Keratinocyte (primary cell): ENCODE data around the gene BBOF1. TPM values are rescaled to one million over a fixed set of nuclear protein-coding genes. Genes with fewer than 3 reads are reported as not detected.

ENCODE experiments used
- DNase-seq: peaks from one replicate; pipeline ENCODE4 v3.0.0-alpha.2; 2011; ENCODE audit warnings: low read depth, missing footprints, low spot score
- FAIRE-seq: peaks from 2 replicates; lab custom pipeline; 2011; peaks lifted over from hg19 to GRCh38; lab: Jason Lieb, UNC
- H2AFZ ChIP-seq: 2 replicates; pipeline ENCODE4 v1.6.0; 2012; ENCODE audit warnings: low read length, control low read depth, inconsistent platforms; ENCODE audit not compliant: control insufficient read depth
- H3K27ac ChIP-seq: 2 replicates; pipeline ENCODE4 v1.5.1; 2011; ENCODE audit warnings: low read length; ENCODE audit not compliant: control insufficient read depth, insufficient read depth
- H3K27me3 ChIP-seq: 3 replicates; pipeline ENCODE4 v1.6.0; 2011; ENCODE audit warnings: low read length; ENCODE audit not compliant: control insufficient read depth, insufficient read depth; ENCODE audit errors: extremely low read depth
- H3K36me3 ChIP-seq, 2 experiments: 2 replicates in 1 of 2; 3 replicates in 1 of 2; pipeline ENCODE4 v1.5.1; 2011; ENCODE audit warnings: low read length in 2 of 2, mild to moderate bottlenecking in 1 of 2; ENCODE audit not compliant: control insufficient read depth in 2 of 2, insufficient read depth in 2 of 2; ENCODE audit errors: extremely low read depth in 1 of 2
- H3K4me1 ChIP-seq: 3 replicates; pipeline ENCODE4 v1.5.1; 2011; ENCODE audit warnings: low read length; ENCODE audit not compliant: control insufficient read depth, insufficient read depth; ENCODE audit errors: extremely low read depth
- H3K4me2 ChIP-seq: 3 replicates; pipeline ENCODE4 v1.6.0; 2011; ENCODE audit warnings: low read depth, low read length; ENCODE audit not compliant: control insufficient read depth, insufficient read depth; ENCODE audit errors: extremely low read depth
- H3K4me3 ChIP-seq, 3 experiments: fragments of 200-600 bp in 1 of 3; sonication (generic) in 1 of 3; 2 replicates in 2 of 3; 3 replicates in 1 of 3; pipeline ENCODE4 v1.5.1; 2011 to 2016; ENCODE audit warnings: low read length in 3 of 3, mild to moderate bottlenecking in 3 of 3, control low read depth in 2 of 3, inconsistent platforms in 1 of 3, low read depth in 1 of 3, mixed read lengths in 1 of 3, mixed run types in 1 of 3, moderate library complexity in 1 of 3; ENCODE audit not compliant: control insufficient read depth in 2 of 3, insufficient read depth in 2 of 3; ENCODE audit errors: extremely low read depth in 1 of 3
- H3K79me2 ChIP-seq: 2 replicates; pipeline ENCODE4 v1.6.0; 2012; ENCODE audit warnings: low read length; ENCODE audit not compliant: control insufficient read depth, insufficient read depth
- H3K9ac ChIP-seq: 3 replicates; pipeline ENCODE4 v1.6.0; 2011; ENCODE audit warnings: low read length; ENCODE audit not compliant: control insufficient read depth, insufficient read depth; ENCODE audit errors: extremely low read depth
- H3K9me1 ChIP-seq: 3 replicates; pipeline ENCODE4 v1.6.0; 2011; ENCODE audit warnings: low read length; ENCODE audit not compliant: control insufficient read depth, insufficient read depth; ENCODE audit errors: extremely low read depth
- H3K9me3 ChIP-seq: 2 replicates; pipeline ENCODE4 v1.5.1; 2012; ENCODE audit warnings: low read depth, low read length; ENCODE audit not compliant: control insufficient read depth
- H4K20me1 ChIP-seq: 3 replicates; pipeline ENCODE4 v1.6.0; 2011; ENCODE audit warnings: low read length; ENCODE audit not compliant: control insufficient read depth, insufficient read depth; ENCODE audit errors: extremely low read depth
- EZH2 ChIP-seq: IDR thresholded peaks from one replicate; pipeline ENCODE4 v1.6.1; 2012; ENCODE audit warnings: inconsistent platforms, mild to moderate bottlenecking, low read length, moderate library complexity
- dilution Hi-C: fragments of 300-500 bp; cut with MboI; formaldehyde crosslinking; loops from one replicate; pipeline ENCODE4 v1.7.0; 2020; ENCODE audit warnings: low sequenced_read_pairs; ENCODE audit not compliant: extremely low pct_ligation_motif_present
- polyA plus RNA-seq, 5 experiments: library from polyadenylated mRNA; depleted of rRNA in 3 of 5; stranded (reverse) in 3 of 5; stranded (forward) in 1 of 5; unstranded in 1 of 5; fragments of >200 nt; gene quantifications; 1 replicate in 1 of 5; 2 replicates in 3 of 5; 3 replicates in 1 of 5; pipeline versions ENCODE4 v1.2.1 to v1.2.3, GENCODE V29; 2011 to 2012; ENCODE audit warnings: missing spikeins in 2 of 5, low read depth in 1 of 5, low replicate concordance in 1 of 5
- TF ChIP-seq, protein P1 (sequence below), 3 experiments: IDR thresholded peaks in 1 of 3; conservative IDR thresholded peaks in 1 of 3; optimal IDR thresholded peaks in 1 of 3; 2 replicates in 2 of 3; 3 replicates in 1 of 3; pipeline versions ENCODE3 to v1.5.1; 2011; ENCODE audit warnings: low read length in 3 of 3, mild to moderate bottlenecking in 3 of 3, moderate library complexity in 2 of 3, control low read depth in 1 of 3, inconsistent platforms in 1 of 3; ENCODE audit not compliant: insufficient read depth in 2 of 3; ENCODE audit errors: extremely low read depth in 1 of 3

The BBOF1 gene
- polyA plus RNA-seq, 1 donor (not counting 4 experiments of a cell fraction or from before 2014, with no cell fraction given), result 3.0 TPM

DNA sequence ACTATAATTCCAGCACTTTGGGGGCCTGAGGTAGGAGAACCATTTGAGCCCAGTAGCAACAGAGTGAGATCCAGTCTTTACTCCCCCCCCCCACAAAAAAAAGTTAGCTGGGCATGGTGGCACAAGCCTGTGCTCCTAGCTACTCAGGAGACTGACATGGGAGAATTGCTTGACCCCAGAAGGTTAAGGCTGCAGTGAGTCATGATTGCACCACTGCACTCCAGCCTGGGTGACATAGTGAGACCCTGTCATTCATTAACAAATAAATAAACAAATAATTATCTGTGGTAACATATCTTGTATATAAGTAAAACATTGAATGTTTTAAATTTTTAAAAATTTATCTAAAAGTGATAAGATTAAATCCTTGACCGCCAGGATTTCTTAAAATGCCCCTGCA, 4.8 kb upstream of the BBOF1 start:
- dilution Hi-C loops, result no loop called here
- DNase-seq (no peak), FAIRE-seq (no peak)
- H2AFZ ChIP-seq, result no peak overlapping the region
- no peaks in the 10 kb centered on the region for H3K9me1 ChIP-seq
- no peaks in the 10 kb centered on the region for H4K20me1 ChIP-seq
- no peaks in the 10 kb centered on the region for H3K79me2 ChIP-seq
- no peaks in the 10 kb centered on the region for H3K27me3 ChIP-seq
- H3K4me3 ChIP-seq, result no peak overlapping the region
- TF ChIP-seq EZH2, result no peak
- TF ChIP-seq, protein P1, sequence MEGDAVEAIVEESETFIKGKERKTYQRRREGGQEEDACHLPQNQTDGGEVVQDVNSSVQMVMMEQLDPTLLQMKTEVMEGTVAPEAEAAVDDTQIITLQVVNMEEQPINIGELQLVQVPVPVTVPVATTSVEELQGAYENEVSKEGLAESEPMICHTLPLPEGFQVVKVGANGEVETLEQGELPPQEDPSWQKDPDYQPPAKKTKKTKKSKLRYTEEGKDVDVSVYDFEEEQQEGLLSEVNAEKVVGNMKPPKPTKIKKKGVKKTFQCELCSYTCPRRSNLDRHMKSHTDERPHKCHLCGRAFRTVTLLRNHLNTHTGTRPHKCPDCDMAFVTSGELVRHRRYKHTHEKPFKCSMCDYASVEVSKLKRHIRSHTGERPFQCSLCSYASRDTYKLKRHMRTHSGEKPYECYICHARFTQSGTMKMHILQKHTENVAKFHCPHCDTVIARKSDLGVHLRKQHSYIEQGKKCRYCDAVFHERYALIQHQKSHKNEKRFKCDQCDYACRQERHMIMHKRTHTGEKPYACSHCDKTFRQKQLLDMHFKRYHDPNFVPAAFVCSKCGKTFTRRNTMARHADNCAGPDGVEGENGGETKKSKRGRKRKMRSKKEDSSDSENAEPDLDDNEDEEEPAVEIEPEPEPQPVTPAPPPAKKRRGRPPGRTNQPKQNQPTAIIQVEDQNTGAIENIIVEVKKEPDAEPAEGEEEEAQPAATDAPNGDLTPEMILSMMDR (optimal IDR thresholded peaks at IDR 0.05 in 1 of 3, IDR thresholded peaks at IDR 0.05 in 1 of 3, conservative IDR thresholded peaks at IDR 0.05 in 1 of 3; ENCODE audit: extremely low read depth in 1 of 3, insufficient read depth in 2 of 3, low read length in 3 of 3), result no peak
- no peak overlapping the region for H3K27ac ChIP-seq
- no peaks in the 10 kb centered on the region for H3K9me3 ChIP-seq
- no peak overlapping the region for H3K4me2 ChIP-seq
- no peak overlapping the region for H3K9ac ChIP-seq
- H3K36me3 ChIP-seq, result peaks cover 1 to 3% of the 10 kb centered on the region in 2 experiments
- H3K4me1 ChIP-seq, result peaks cover 4% of the 10 kb centered on the region

DNA sequence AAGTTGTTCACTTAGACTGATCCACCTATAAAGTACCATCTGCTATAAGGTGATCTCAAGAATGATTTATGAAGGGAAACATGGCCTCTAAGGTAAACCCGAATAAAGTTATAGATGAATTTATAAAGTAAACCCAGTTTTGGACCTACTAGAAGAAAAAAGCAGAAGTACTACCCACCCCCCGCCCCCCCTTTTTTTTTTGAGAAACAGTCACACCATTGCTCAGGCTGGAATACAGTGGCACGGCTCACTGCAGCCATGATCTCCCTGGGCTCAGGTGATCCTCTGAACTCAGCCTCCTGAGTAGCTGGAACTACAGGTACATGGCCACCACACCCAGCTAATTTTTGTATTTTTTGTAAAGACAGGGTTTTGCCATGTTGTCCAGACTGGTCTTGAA, 4.0 kb upstream of the BBOF1 start:
- no peaks in the 10 kb centered on the region for H3K9me3 ChIP-seq
- peaks cover 9% of the 10 kb centered on the region for H3K4me1 ChIP-seq
- no peak overlapping the region for H3K4me3 ChIP-seq
- peaks cover 1 to 3% of the 10 kb centered on the region in 2 experiments for H3K36me3 ChIP-seq
- DNase-seq, result no peak
- no peaks in the 10 kb centered on the region for H4K20me1 ChIP-seq
- no peak for TF ChIP-seq EZH2
- TF ChIP-seq, protein P1 (optimal IDR thresholded peaks at IDR 0.05 in 1 of 3, IDR thresholded peaks at IDR 0.05 in 1 of 3, conservative IDR thresholded peaks at IDR 0.05 in 1 of 3; ENCODE audit: extremely low read depth in 1 of 3, insufficient read depth in 2 of 3, low read length in 3 of 3), result no peak
- no peak overlapping the region for H2AFZ ChIP-seq
- FAIRE-seq, result no peak
- no peaks in the 10 kb centered on the region for H3K79me2 ChIP-seq
- no peak overlapping the region for H3K9ac ChIP-seq
- H3K27ac ChIP-seq, result no peak overlapping the region
- no peaks in the 10 kb centered on the region for H3K9me1 ChIP-seq
- no peaks in the 10 kb centered on the region for H3K27me3 ChIP-seq
- no peak overlapping the region for H3K4me2 ChIP-seq
- dilution Hi-C loops, result no loop called here
